ENCODE data around the gene TTLL10.

DNA sequence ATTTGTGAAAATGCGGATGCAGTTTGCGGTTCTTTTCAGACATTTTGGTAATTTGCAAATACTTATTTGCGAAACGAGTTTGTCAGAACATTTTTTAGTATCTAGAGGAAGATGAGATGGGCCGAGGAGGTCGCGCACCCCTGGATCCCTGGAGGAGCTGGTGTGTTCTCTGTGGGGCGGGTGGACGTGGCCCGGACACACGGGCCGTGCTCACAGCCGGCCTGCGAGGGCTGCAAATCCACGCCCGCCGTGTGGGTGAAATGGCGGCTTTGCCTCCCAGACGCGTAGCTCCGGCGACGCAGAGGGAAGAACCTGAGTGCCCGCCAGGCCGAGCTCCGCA is 9.3 kb upstream of the TTLL10 start:
- no peak for TF ChIP-seq EZH2 (IDR thresholded peaks at IDR 0.05; ENCODE audit: insufficient read depth, poor library complexity, severe bottlenecking)
- no peak for TF ChIP-seq EZH2phosphoT487 (IDR thresholded peaks at IDR 0.05; ENCODE audit: insufficient read depth, low read depth)

Data from GM23248 (cell line).